Naive thymus-derived CD4-positive, alpha-beta T cell (primary cell): ENCODE measurements around the gene KIF2A. TPM values are rescaled to one million over a fixed set of nuclear protein-coding genes. Genes with fewer than 3 reads are reported as not detected.

Source experiments
- ATAC-seq: fragments of 150-1000 bp; cut with Tn5 transposase; 2 replicates; pipeline ENCODE4 v1.10.0; 2021; ENCODE audit warnings: mild to moderate bottlenecking, moderate library complexity
- CTCF ChIA-PET: fragments of 350-600 bp; sonication (Branson Sonifier 250); formaldehyde crosslinking; loops from one replicate; lab custom pipeline; 2021; ENCODE audit warnings: antibody characterized with exemption; lab: Charles Lee
- POLR2A ChIA-PET: fragments of 350-600 bp; sonication (Branson Sonifier 250); formaldehyde crosslinking; loops from one replicate; lab custom pipeline; 2021; ENCODE audit warnings: antibody characterized with exemption, inconsistent platforms; lab: Charles Lee
- DNase-seq, 9 donors: peaks; one replicate each; pipeline versions ENCODE4 v3.0.0 to v3.0.0-alpha.2; 2020 to 2022; ENCODE audit warnings: mixed read lengths in 1 of 9
- H3K27ac ChIP-seq: one replicate; pipeline ENCODE4 v1.7.0; 2013; ENCODE audit warnings: mild to moderate bottlenecking, low read depth, low read length, moderate library complexity
- H3K27me3 ChIP-seq, 2 donors: one replicate each; pipeline ENCODE4 v1.7.0; 2013; ENCODE audit warnings: low read length in 2 of 2, mild to moderate bottlenecking in 2 of 2, moderate library complexity in 2 of 2; ENCODE audit not compliant: control insufficient read depth in 2 of 2, insufficient read depth in 2 of 2
- H3K36me3 ChIP-seq, 3 experiments: 1 replicate in 2 of 3; 2 replicates in 1 of 3; pipeline ENCODE4 v1.7.0; 2013; ENCODE audit warnings: low read length in 3 of 3, mild to moderate bottlenecking in 3 of 3, moderate library complexity in 1 of 3; ENCODE audit not compliant: insufficient read depth in 3 of 3, control insufficient read depth in 2 of 3
- H3K4me1 ChIP-seq, 2 donors: one replicate each; pipeline ENCODE4 v1.7.0; 2013; ENCODE audit warnings: low read length in 2 of 2, mild to moderate bottlenecking in 2 of 2, moderate library complexity in 1 of 2; ENCODE audit not compliant: control insufficient read depth in 2 of 2, insufficient read depth in 2 of 2
- H3K4me3 ChIP-seq: 2 replicates; pipeline ENCODE4 v1.7.0; 2013; ENCODE audit warnings: mild to moderate bottlenecking, low read length
- H3K9me3 ChIP-seq, 3 experiments: 1 replicate in 2 of 3; 2 replicates in 1 of 3; pipeline ENCODE4 v1.7.0; 2013; ENCODE audit warnings: low read length in 3 of 3; ENCODE audit not compliant: control insufficient read depth in 2 of 3
- H3K27ac Mint-ChIP-seq, 9 donors: one replicate each; pipeline ENCODE4 v1.8.0; 2020 to 2022; ENCODE audit warnings: mixed read lengths in 9 of 9, mild to moderate bottlenecking in 8 of 9, moderate library complexity in 5 of 9, inconsistent platforms in 2 of 9
- H3K27me3 Mint-ChIP-seq, 5 donors: one replicate each; pipeline ENCODE4 v1.8.0; 2021 to 2022; ENCODE audit warnings: mixed read lengths in 5 of 5, mild to moderate bottlenecking in 1 of 5
- H3K36me3 Mint-ChIP-seq, 5 donors: one replicate each; pipeline ENCODE4 v1.8.0; 2020 to 2022; ENCODE audit warnings: mixed read lengths in 5 of 5, mild to moderate bottlenecking in 3 of 5, inconsistent platforms in 1 of 5
- H3K4me1 Mint-ChIP-seq, 7 donors: one replicate each; pipeline ENCODE4 v1.8.0; 2020 to 2022; ENCODE audit warnings: mixed read lengths in 7 of 7, mild to moderate bottlenecking in 3 of 7, inconsistent platforms in 1 of 7
- H3K4me3 Mint-ChIP-seq, 10 donors: one replicate each; pipeline ENCODE4 v1.8.0; 2020 to 2022; ENCODE audit warnings: mild to moderate bottlenecking in 10 of 10, mixed read lengths in 10 of 10, moderate library complexity in 6 of 10, inconsistent platforms in 2 of 10
- H3K9me3 Mint-ChIP-seq, 11 donors: one replicate each; pipeline ENCODE4 v1.8.0; 2020 to 2022; ENCODE audit warnings: mixed read lengths in 11 of 11, mild to moderate bottlenecking in 4 of 11, inconsistent platforms in 1 of 11, moderate library complexity in 1 of 11
- intact Hi-C, 2 donors: fragments of 100-400 bp; cut with micrococcal nuclease; formaldehyde crosslinking; loops; one replicate each; pipeline ENCODE4 v1.15.1; 2023
- polyA plus RNA-seq, 2 donors: library from polyadenylated mRNA; unstranded; fragments of 300-500 nt; fragmentation: Illumina TruSeq; gene quantifications; one replicate each; pipeline ENCODE4 v1.2.3, GENCODE V29; 2021
- total RNA-seq, 6 experiments: library from RNA in 5 of 6; stranded (reverse) in 5 of 6; gene quantifications; 1 replicate in 5 of 6; 2 replicates in 1 of 6; pipeline ENCODE4 v1.2.3 and lab custom pipeline; 2021 to 2026

The KIF2A gene
- total RNA-seq (100 to 1,000 TPM in 3 of 5 experiments, 10 to 100 TPM in 2; 73.5 to 179 (median 142) TPM), polyA plus RNA-seq (100 to 1,000 TPM; 136 to 159 TPM), total RNA-seq (lab: John Stamatoyannopoulos, UW) (142 reads per million, percentile 89 among the genes with 10 or more reads in this experiment)

DNA sequence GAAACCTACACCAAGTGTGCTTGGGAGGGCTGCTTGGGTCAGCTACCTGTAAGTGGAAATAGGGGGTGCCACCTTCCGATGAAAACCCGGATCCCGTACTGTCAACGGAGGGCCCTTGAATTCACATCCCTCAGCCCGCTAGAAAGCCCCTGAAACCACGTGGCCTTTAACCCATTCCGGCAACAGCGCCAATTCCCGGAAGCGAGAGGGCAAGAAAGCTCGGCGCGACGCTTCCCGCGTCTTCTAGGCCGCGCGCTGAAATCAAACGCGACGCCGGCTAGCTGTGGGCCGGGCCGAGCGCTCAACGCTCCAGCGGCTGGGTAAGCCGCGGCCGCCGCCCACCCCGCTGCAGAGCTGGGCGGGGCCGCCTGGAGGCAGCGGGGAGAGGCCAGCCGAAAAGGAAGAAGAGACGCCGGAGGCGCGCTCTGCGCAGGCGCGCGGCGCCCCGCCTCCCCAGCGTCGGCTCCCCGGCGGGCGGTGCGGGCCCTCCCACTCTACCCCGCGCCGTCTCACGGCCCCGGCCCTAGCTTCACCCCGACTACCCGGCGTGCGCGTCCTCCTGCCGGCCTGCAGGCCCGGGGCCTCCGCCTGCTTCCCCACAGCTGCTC lies at the start of gene KIF2A:
Gene KIF2A, plus strand, starts transcription at position 492 of the 608 bp plus-strand sequence. CDS start 267 bp downstream, outside the sequence.
- Mint-ChIP-seq H3K36me3 (peaks cover 0 to 37% (median 16%) of the 10 kb centered on the region in 5 donors), H3K4me1 (peaks cover 27 to 60% (median 48%) of the 10 kb centered on the region in 7 donors), H3K4me3 (peak within 1 kb of the TSS; percentile 93 to 100 (median 98)), H3K27me3 (no peaks in the 10 kb centered on the region), H3K27ac (peak within 1 kb of the TSS; percentile 92 to 100 (median 98)), H3K9me3 (no peaks in the 10 kb centered on the region)
- no peaks in the 10 kb centered on the region for H3K9me3 ChIP-seq
- H3K27me3 ChIP-seq, result no peaks in the 10 kb centered on the region
- H3K4me1 ChIP-seq, result peaks cover 32 to 38% of the 10 kb centered on the region in 2 donors
- POLR2A ChIA-PET, result interaction anchor here (0.8 to 2.5 kb wide), 12 partner anchors 9 to 97 kb away, joined by 3 to 27 read pairs (median 7); partner anchors contain the start of gene DIMT1
- ATAC-seq, result peak; percentile 94
- peaks cover 0 to 6% (median 5%) of the 10 kb centered on the region in 3 experiments for H3K36me3 ChIP-seq
- peak within 1 kb of the TSS; percentile 81 for H3K27ac ChIP-seq
- peak within 1 kb of the TSS; percentile 79 for H3K4me3 ChIP-seq
- DNase-seq, result peak; percentile 87 to 96 (median 94)
- CTCF ChIA-PET, result interaction anchor here (0.6 to 1.0 kb wide), 5 partner anchors 8 to 82 kb away, joined by 3 to 5 read pairs (median 4); no protein-coding TSS in a partner anchor
- intact Hi-C loops, result loop anchor here (1.0 to 10.0 kb wide), 18 partner anchors 9 to 1359 kb away; partner anchors contain the start of genes DIMT1 (in 2 of the 2), IPO11 (in 2 of the 2), ZSWIM6 (in 2 of the 2) and ERCC8 (in 1 of the 2)

- Histone ChIP-seq H3K36me3 (no peaks in the 10 kb centered on the region), H3K4me1 (peaks cover 12 to 39% of the 10 kb centered on the region in 2 donors), H3K27me3 (no peaks in the 10 kb centered on the region), H3K4me3 (peak overlapping the region; percentile 23), H3K27ac (peak overlapping the region; percentile 70), H3K9me3 (no peaks in the 10 kb centered on the region)
- ChIA-PET POLR2A (interaction anchor here (0.7 to 2.2 kb wide), 5 partner anchors 9 to 49 kb away, joined by 3 to 12 read pairs (median 3); partner anchors contain the start of gene KIF2A), CTCF (interaction anchor here (0.9 kb wide), 1 partner anchor 52 kb away, joined by 3 read pairs; no protein-coding TSS in a partner anchor)
- DNase-seq (no peak), ATAC-seq (no peak)
- Mint-ChIP-seq H3K9me3 (peaks cover 0 to 19% (median 4%) of the 10 kb centered on the region in 11 donors), H3K4me3 (peak overlapping the region; percentile 59 to 91 (median 80)), H3K27ac (peak overlapping the region; percentile 87 to 99 (median 95)), H3K27me3 (no peaks in the 10 kb centered on the region), H3K4me1 (peaks cover 43 to 92% (median 87%) of the 10 kb centered on the region in 7 donors), H3K36me3 (peaks cover 0 to 33% (median 11%) of the 10 kb centered on the region in 5 donors)
- intact Hi-C loops, result loop anchor here (2.0 kb wide), 3 partner anchors 40 to 74 kb away; no protein-coding TSS in a partner anchor
These were observed 49.0 kb upstream of the KIF2A start for GRCh38 chr5:62257020-62257367.

DNA sequence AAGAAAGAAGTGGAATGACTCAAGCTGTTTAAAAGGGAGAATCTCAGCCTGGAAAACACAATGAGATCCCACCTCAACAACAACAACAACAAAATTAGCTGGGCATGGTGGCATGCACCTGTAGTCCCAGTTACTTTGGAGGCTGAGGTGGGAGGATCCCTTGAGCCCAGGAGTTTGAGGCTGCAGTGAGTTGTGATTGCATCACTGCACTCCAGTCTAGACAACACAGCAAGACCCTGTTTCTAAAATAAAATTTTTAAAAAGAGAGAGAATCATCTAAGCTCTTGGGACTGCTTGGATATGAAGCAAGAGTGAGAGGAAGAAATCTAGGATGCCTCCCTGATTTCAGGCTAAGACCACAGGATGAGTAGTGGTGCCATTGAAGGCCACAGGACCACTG lies 47.4 kb upstream of the KIF2A start:
- H3K36me3 Mint-ChIP-seq, result peaks cover 0 to 23% (median 4%) of the 10 kb centered on the region in 5 donors
- H3K4me3 ChIP-seq, result no peak overlapping the region
- POLR2A ChIA-PET, result interaction anchor here (0.7 to 2.6 kb wide), 5 partner anchors 8 to 47 kb away, joined by 3 to 9 read pairs (median 5); partner anchors contain the start of gene KIF2A
- ATAC-seq (no peak), DNase-seq (no peak)
- no peak overlapping the region for H3K27ac ChIP-seq
- H3K36me3 ChIP-seq, result no peaks in the 10 kb centered on the region
- peaks cover 12 to 39% of the 10 kb centered on the region in 2 donors for H3K4me1 ChIP-seq
- intact Hi-C loops, result no loop called here
- H3K9me3 ChIP-seq, result no peaks in the 10 kb centered on the region
- peaks cover 0 to 11% (median 0%) of the 10 kb centered on the region in 11 donors for H3K9me3 Mint-ChIP-seq
- H3K27ac Mint-ChIP-seq, result peak overlapping the region in 8 of 9 donors; percentile 45 to 91 (median 74)
- H3K27me3 Mint-ChIP-seq, result no peaks in the 10 kb centered on the region
- no peaks in the 10 kb centered on the region for H3K27me3 ChIP-seq
- peaks cover 42 to 78% (median 75%) of the 10 kb centered on the region in 7 donors for H3K4me1 Mint-ChIP-seq
- CTCF ChIA-PET, result interaction anchor here (0.7 to 0.9 kb wide), 2 partner anchors 26 to 39 kb away, joined by 3 read pairs; no protein-coding TSS in a partner anchor
- peak overlapping the region in 6 of 10 donors; percentile 1 to 70 (median 8) for H3K4me3 Mint-ChIP-seq

DNA sequence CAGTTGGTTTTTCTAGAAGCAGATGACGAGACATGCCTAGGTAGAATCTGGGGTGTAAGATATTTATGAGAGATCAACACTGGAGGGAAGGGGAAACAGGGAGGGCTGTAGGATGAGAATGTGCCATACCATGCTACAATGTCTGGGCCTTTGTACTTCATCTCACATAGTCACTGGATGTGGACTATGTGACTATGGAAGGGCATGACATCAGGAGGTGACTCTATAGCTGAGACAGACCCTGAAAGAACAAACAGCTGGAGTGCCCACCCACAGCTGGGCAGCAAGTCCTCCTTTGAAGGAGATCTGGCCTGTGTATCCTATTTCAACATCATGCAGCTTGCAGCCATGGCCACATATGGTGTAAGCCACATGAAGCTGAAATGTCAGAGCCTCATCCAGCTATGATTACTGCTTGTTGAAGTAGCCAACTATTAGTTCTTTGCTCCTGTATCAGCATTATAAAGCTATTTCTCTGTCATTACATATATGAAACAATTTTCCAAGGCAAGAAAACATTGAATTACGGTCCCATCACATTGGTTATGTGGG lies 46.2 kb upstream of the KIF2A start:
- Histone ChIP-seq H3K27ac (no peak overlapping the region), H3K27me3 (no peaks in the 10 kb centered on the region), H3K4me3 (no peak overlapping the region), H3K36me3 (no peaks in the 10 kb centered on the region), H3K9me3 (no peaks in the 10 kb centered on the region), H3K4me1 (peaks cover 11 to 32% of the 10 kb centered on the region in 2 donors)
- CTCF ChIA-PET, result interaction anchor here (0.8 to 1.2 kb wide), 2 partner anchors 11 to 36 kb away, joined by 3 read pairs; no protein-coding TSS in a partner anchor
- peak overlapping the region in 6 of 9 donors; percentile 14 to 75 (median 60) for H3K27ac Mint-ChIP-seq
- peaks cover 0 to 13% (median 0%) of the 10 kb centered on the region in 5 donors for H3K36me3 Mint-ChIP-seq
- intact Hi-C loops, result no loop called here
- no peak for DNase-seq
- peaks cover 36 to 67% (median 64%) of the 10 kb centered on the region in 7 donors for H3K4me1 Mint-ChIP-seq
- peak overlapping the region in 4 of 10 donors; percentile 12 to 67 (median 44) for H3K4me3 Mint-ChIP-seq
- no peak for ATAC-seq
- POLR2A ChIA-PET, result interaction anchor here (0.8 to 2.6 kb wide), 7 partner anchors 8 to 49 kb away, joined by 3 to 9 read pairs (median 4); partner anchors contain the start of gene KIF2A
- H3K9me3 Mint-ChIP-seq, result peaks cover 0 to 4% (median 0%) of the 10 kb centered on the region in 11 donors
- no peaks in the 10 kb centered on the region for H3K27me3 Mint-ChIP-seq

DNA sequence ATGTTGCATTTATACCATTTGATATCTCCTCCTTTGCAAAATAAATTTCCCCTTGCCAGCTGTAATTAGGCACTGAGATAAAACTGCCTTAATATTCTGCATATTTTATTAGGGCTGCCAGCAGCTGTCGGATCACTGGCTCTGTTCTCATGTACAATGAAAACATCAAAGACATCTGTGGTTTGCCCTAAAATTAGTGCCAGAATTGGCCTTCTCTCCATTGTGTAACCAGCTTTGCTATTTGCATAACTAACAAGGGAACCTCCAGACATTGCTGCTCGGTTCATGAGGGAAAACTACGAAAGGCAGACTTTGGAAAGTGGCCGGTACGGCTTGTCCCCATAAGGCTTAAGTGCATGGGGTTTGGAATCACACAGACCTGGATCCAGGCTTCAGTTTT lies 45.5 kb upstream of the KIF2A start:
- no peaks in the 10 kb centered on the region for H3K27me3 ChIP-seq
- Mint-ChIP-seq H3K27ac (peak overlapping the region in 7 of 9 donors; percentile 19 to 82 (median 38)), H3K4me1 (peaks cover 36 to 67% (median 57%) of the 10 kb centered on the region in 7 donors), H3K4me3 (peak overlapping the region in 7 of 10 donors; percentile 4 to 67 (median 56)), H3K9me3 (peaks cover 0 to 4% (median 0%) of the 10 kb centered on the region in 11 donors), H3K36me3 (peaks cover 0 to 13% (median 0%) of the 10 kb centered on the region in 5 donors), H3K27me3 (no peaks in the 10 kb centered on the region)
- peak in 1 of 9 donors; percentile 13 for DNase-seq
- H3K36me3 ChIP-seq, result no peaks in the 10 kb centered on the region
- CTCF ChIA-PET, result interaction anchor here (0.8 kb wide), 1 partner anchor 37 kb away, joined by 3 read pairs; no protein-coding TSS in a partner anchor
- POLR2A ChIA-PET, result interaction anchor here (0.8 to 2.6 kb wide), 5 partner anchors 13 to 48 kb away, joined by 3 to 9 read pairs (median 3); partner anchors contain the start of gene KIF2A
- ATAC-seq, result no peak
- H3K4me1 ChIP-seq, result peaks cover 9 to 28% of the 10 kb centered on the region in 2 donors
- H3K27ac ChIP-seq, result no peak overlapping the region
- H3K9me3 ChIP-seq, result no peaks in the 10 kb centered on the region
- H3K4me3 ChIP-seq, result no peak overlapping the region
- intact Hi-C loops, result no loop called here

GRCh38 chr5:62263401-62263800 lies 42.6 kb upstream of the KIF2A start:
- intact Hi-C loops, result no loop called here
- Histone ChIP-seq H3K27ac (no peak overlapping the region), H3K4me1 (peaks cover 0 to 20% of the 10 kb centered on the region in 2 donors), H3K36me3 (no peaks in the 10 kb centered on the region), H3K27me3 (no peaks in the 10 kb centered on the region), H3K4me3 (no peak overlapping the region), H3K9me3 (no peaks in the 10 kb centered on the region)
- Mint-ChIP-seq H3K36me3 (peaks cover 0 to 13% (median 0%) of the 10 kb centered on the region in 5 donors), H3K27me3 (no peaks in the 10 kb centered on the region), H3K4me3 (no peak overlapping the region), H3K4me1 (peaks cover 26 to 57% (median 48%) of the 10 kb centered on the region in 7 donors), H3K9me3 (peaks cover 0 to under 1% (median 0%) of the 10 kb centered on the region in 11 donors), H3K27ac (no peak overlapping the region)
- POLR2A ChIA-PET, result interaction anchor here (1.4 to 1.8 kb wide), 2 partner anchors 22 to 42 kb away, joined by 3 to 9 read pairs; partner anchors contain the start of gene KIF2A
- CTCF ChIA-PET, result no interaction called here
- no peak for ATAC-seq
- DNase-seq, result no peak
